MG63 (cell line): ENCODE data around the gene SP6. TPM values are rescaled to one million over a fixed set of nuclear protein-coding genes. Genes with fewer than 3 reads are reported as not detected.
A peak's percentile ranks its signal among the peaks of the same experiment; 100 is the strongest.

Source experiments
- DNase-seq: peaks from one replicate; pipeline ENCODE4 v3.0.0-alpha.2; 2020
- H3K27me3 ChIP-seq: fragments of 250-450 bp; sonication (Bioruptor Pico); 2 replicates; pipeline ENCODE4 v1.5.1; 2020; ENCODE audit warnings: mild to moderate bottlenecking, moderate library complexity
- H3K36me3 ChIP-seq: fragments of 250-450 bp; sonication (Bioruptor Pico); 2 replicates; pipeline ENCODE4 v1.5.1; 2020; ENCODE audit warnings: mild to moderate bottlenecking, moderate library complexity
- H3K4me3 ChIP-seq: fragments of 250-450 bp; sonication (Bioruptor Pico); 2 replicates; pipeline ENCODE4 v1.5.1; 2020; ENCODE audit warnings: mild to moderate bottlenecking, moderate library complexity
- H3K9me3 ChIP-seq: fragments of 250-450 bp; sonication (Bioruptor Pico); 2 replicates; pipeline ENCODE4 v1.5.1; 2020; ENCODE audit warnings: mild to moderate bottlenecking, moderate library complexity
- total RNA-seq: library from RNA; depleted of rRNA; stranded (reverse); fragments of >200 nt; shearing (Covaris generic); gene quantifications from 2 replicates; pipeline ENCODE4 v1.2.3, GENCODE V29; 2014; ENCODE audit warnings: low replicate concordance

The SP6 gene
- total RNA-seq, 1 experiment from 2014 or later: not detected

DNA sequence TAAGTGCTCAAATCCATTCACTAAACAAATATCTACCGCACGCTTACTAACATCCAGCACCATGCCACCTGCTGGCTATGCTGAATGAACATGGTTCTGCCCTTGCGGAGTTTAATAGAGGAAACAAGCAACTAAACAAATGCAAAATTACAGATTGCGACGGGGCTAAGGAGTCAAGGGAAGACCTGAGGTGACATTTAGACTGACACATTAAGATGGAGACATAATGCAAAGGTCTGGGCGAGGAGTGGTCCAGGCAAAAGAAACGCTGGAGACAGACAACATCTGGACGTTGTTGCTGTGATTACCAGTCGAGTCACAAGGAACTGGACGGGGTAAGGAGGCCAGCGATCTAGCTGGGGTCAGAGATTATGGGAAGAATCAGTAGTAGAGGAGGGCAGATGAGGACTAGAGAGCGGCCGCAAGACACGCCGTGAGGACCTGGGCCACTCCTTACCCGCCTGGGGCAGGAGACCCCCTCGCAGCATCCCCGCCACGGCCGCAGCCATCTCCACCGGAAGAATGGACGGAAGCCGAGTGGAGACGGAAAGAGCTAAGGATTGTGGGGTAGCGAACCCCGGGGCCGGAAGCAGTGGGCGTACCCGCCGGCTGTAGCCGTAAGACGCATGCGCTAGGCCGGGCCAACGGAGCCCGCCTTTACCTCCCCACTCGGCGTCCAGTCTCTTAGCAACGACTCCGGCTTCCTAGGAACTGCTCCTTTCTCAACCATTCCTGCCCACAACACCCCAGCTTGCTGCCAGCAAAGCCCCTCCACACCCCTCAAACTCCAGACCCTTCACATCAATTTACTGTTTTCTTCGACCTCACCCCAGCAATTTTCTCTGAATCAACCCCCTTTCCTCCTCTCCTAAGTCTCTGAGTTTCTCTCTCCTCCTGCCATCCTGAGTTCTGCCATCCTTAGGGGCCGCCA is 19.7 kb downstream of the SP6 start, which contains the start of the genes LRRC46 and MRPL10:
Gene LRRC46 (plus strand): TSS at position 668 of the 931 bp plus-strand sequence. CDS start 320 bp downstream, outside the sequence.
Gene MRPL10 (minus strand): TSS at position 539 of the 931 bp plus-strand sequence. CDS start 30 bp downstream, at position 509.
- peak; percentile 92 for DNase-seq
- Histone ChIP-seq H3K9me3 (no peaks in the 10 kb centered on the region), H3K4me3 (peak within 1 kb of the TSS; percentile 82), H3K27me3 (no peaks in the 10 kb centered on the region), H3K36me3 (peaks cover 31% of the 10 kb centered on the region)

DNA sequence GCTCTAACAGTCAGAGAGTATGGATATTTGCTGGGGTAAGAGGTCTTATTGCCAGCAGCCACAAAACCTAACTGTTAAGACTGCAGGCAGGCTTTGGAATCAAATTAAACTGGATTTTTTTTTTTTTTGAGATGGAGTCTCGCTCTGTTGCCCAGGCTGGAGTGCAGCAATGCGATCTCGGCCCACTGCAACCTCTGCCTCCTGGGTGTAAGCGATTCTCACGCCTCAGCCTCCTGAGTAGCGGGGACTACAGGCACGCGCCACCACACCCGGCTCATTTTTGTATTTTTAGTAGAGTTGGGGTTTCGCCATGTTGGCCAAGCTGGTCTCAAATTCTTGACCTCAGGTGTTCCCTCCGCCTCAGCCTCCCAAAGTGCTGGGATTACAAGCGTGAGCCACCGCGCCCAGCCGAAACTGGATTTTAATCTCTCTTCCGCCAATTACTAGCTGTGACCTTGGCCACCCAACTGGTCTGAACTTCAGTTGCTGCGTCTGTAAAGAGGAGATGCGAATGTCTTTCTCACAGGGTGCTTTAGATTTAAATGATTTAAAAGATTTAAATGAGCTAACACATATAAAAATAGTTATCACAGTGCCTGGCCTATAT is 20.5 kb downstream of the SP6 start:
- H3K4me3 ChIP-seq: peak overlapping the region; percentile 82
- H3K9me3 ChIP-seq: no peaks in the 10 kb centered on the region
- peaks cover 36% of the 10 kb centered on the region for H3K36me3 ChIP-seq
- no peak for DNase-seq
- H3K27me3 ChIP-seq: no peaks in the 10 kb centered on the region

DNA sequence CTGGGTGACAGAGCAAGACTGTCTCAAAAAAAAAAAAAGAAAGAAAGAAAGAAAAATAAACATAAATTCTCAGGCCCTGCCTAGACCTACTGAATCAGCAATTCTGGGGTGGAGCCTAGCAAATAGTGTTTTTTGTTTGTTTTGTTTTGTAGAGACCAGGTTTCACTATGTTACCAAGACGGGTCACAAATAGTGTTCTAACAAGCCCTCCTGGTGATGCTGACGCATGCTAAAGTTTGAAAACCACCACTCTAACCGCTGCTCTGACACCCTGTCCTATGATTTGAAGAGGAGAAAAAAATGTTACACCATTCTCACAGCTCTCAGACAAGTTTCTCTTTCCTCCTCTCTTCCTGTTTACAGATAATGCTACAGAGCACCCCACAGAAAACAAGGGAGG is 21.1 kb downstream of the SP6 start:
- H3K27me3 ChIP-seq: no peaks in the 10 kb centered on the region
- no peak overlapping the region; the same call in 1 of the 2 replicates for H3K4me3 ChIP-seq
- DNase-seq: no peak
- H3K36me3 ChIP-seq: peaks cover 41% of the 10 kb centered on the region
- H3K9me3 ChIP-seq: no peaks in the 10 kb centered on the region

DNA sequence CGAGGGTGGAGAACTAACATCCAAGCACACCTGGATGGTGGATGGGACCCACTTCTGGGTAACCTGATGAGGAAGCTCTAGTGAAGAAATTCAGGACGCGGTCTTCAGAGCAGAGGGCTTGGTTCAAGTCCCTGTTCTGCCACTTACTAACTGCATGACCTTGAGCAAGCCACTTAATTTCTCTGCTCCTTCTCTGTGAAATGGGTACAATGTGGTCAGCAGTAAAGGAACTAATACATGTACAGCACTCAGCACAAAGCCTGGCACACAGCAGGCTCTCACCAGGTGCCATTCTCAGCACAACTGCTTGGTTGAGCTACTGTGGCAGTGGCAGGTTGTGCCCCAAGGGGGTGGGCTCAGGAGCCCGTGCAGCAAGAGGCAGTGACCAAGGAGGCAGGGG is 27.4 kb downstream of the SP6 start:
- no peaks in the 10 kb centered on the region for H3K27me3 ChIP-seq
- peaks cover 44% of the 10 kb centered on the region for H3K36me3 ChIP-seq
- H3K4me3 ChIP-seq: no peak overlapping the region
- no peaks in the 10 kb centered on the region for H3K9me3 ChIP-seq
- no peak for DNase-seq

GRCh38 chr17:47822785-47823184 is 28.2 kb downstream of the SP6 start:
- no peaks in the 10 kb centered on the region for H3K9me3 ChIP-seq
- peaks cover 37% of the 10 kb centered on the region for H3K36me3 ChIP-seq
- no peaks in the 10 kb centered on the region for H3K27me3 ChIP-seq
- DNase-seq: no peak
- no peak overlapping the region for H3K4me3 ChIP-seq

- H3K36me3 ChIP-seq: peaks cover 28% of the 10 kb centered on the region
- no peaks in the 10 kb centered on the region for H3K27me3 ChIP-seq
- peak within 1 kb of the TSS; percentile 56 for H3K4me3 ChIP-seq
- H3K9me3 ChIP-seq: no peaks in the 10 kb centered on the region
- peak; percentile 91 for DNase-seq
Measured at GRCh38 chr17:47821424-47822391, 29.3 kb downstream of the SP6 start, which contains the start of gene OSBPL7. TSS of gene OSBPL7 (minus strand) at chr17:47821794. CDS start at chr17:47820278, 1,516 bp downstream.

DNA sequence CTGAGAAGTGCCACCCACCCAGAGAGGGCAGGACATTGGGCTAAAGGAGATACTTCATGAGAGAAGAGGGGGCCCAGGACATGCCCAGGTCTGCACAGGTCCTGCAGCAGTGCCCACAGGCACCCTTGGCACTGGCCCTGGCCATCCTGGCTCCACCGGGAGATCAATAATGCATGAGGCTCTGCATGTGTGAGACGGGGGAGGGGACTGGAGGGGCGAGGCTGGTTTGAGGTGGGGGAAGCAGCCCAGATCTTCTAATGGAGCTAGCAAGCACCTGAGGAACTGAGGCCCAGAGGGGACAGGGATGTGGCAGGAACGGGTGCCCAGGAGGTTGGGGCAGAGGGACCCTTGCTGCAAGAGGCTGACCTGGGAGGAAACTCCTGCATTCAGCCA is 29.9 kb downstream of the SP6 start:
- no peak for DNase-seq
- peaks cover 21% of the 10 kb centered on the region for H3K36me3 ChIP-seq
- no peaks in the 10 kb centered on the region for H3K9me3 ChIP-seq
- H3K27me3 ChIP-seq: no peaks in the 10 kb centered on the region
- H3K4me3 ChIP-seq: peak overlapping the region; percentile 56

GRCh38 chr17:47820033-47820789 is 30.8 kb downstream of the SP6 start:
- Histone ChIP-seq H3K9me3 (no peaks in the 10 kb centered on the region), H3K4me3 (no peak overlapping the region; the same call in 1 of the 2 replicates), H3K27me3 (no peaks in the 10 kb centered on the region), H3K36me3 (peaks cover 15% of the 10 kb centered on the region)
- DNase-seq: no peak

- no peaks in the 10 kb centered on the region for H3K27me3 ChIP-seq
- no peak for DNase-seq
- no peaks in the 10 kb centered on the region for H3K9me3 ChIP-seq
- no peak overlapping the region for H3K4me3 ChIP-seq
- peaks cover 12% of the 10 kb centered on the region for H3K36me3 ChIP-seq
Measured at GRCh38 chr17:47819475-47819874, 31.5 kb downstream of the SP6 start.

GRCh38 chr17:47818002-47818695 is 32.8 kb downstream of the SP6 start:
- Histone ChIP-seq H3K36me3 (peaks cover under 1% of the 10 kb centered on the region; the same call in 1 of the 2 replicates), H3K4me3 (no peak overlapping the region), H3K9me3 (no peaks in the 10 kb centered on the region), H3K27me3 (no peaks in the 10 kb centered on the region)
- no peak for DNase-seq

DNA sequence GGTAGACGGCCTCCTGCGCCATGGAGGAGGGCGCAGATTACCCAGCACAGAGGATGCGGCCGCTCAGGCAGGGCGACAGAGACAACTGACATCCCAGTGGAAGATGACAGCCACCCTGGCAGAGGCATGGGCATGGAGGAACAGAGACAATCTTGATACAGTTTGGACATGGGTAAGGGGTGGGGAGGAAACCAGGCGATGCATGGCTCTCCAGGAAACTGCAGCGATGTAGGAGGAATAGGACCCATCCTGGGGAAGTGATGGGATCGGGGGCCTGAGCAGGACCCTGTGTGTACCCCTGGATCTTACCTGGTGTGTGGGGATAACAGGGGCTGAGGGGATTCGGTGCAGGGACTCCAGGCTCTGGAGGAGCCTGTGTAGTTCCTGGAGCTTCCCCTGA is 34.0 kb downstream of the SP6 start:
- no peak overlapping the region for H3K4me3 ChIP-seq
- no peak for DNase-seq
- no peaks in the 10 kb centered on the region for H3K27me3 ChIP-seq
- H3K36me3 ChIP-seq: no peaks in the 10 kb centered on the region; the same call in 1 of the 2 replicates
- H3K9me3 ChIP-seq: no peaks in the 10 kb centered on the region

- Histone ChIP-seq H3K36me3 (no peaks in the 10 kb centered on the region; the same call in 1 of the 2 replicates), H3K4me3 (no peak overlapping the region), H3K27me3 (no peaks in the 10 kb centered on the region), H3K9me3 (no peaks in the 10 kb centered on the region)
- DNase-seq: no peak
Measured at GRCh38 chr17:47816111-47816735, 34.7 kb downstream of the SP6 start.

- peaks cover under 1% of the 10 kb centered on the region; the same call in 1 of the 2 replicates for H3K36me3 ChIP-seq
- no peaks in the 10 kb centered on the region for H3K27me3 ChIP-seq
- no peak overlapping the region for H3K4me3 ChIP-seq
- DNase-seq: no peak
- H3K9me3 ChIP-seq: no peaks in the 10 kb centered on the region
Measured at GRCh38 chr17:47815106-47815918, 35.7 kb downstream of the SP6 start.

GRCh38 chr17:47813512-47814031 is 37.4 kb downstream of the SP6 start:
- H3K4me3 ChIP-seq: no peak overlapping the region
- no peaks in the 10 kb centered on the region for H3K9me3 ChIP-seq
- peaks cover 16% of the 10 kb centered on the region for H3K36me3 ChIP-seq
- no peaks in the 10 kb centered on the region for H3K27me3 ChIP-seq
- DNase-seq: no peak
